ENCODE results near the gene ARHGEF33. TPM values are rescaled to one million over a fixed set of nuclear protein-coding genes. Genes with fewer than 3 reads are reported as not detected.

The ARHGEF33 gene
- polyA plus RNA-seq, 1 of the 3 experiments (the other 2 are of a cell fraction), result 0.25 TPM

GRCh38 chr2:38863061-38863695 is 26.5 kb upstream of the ARHGEF33 start (continued):
- TF ChIP-seq IRF3 (IDR thresholded peaks at IDR 0.05; ENCODE audit: low read depth, low read length), result no peak
- TF ChIP-seq FOSL2 (IDR thresholded peaks at IDR 0.05; ENCODE audit: borderline replicate concordance, low read depth), result no peak

- TF ChIP-seq ZBTB33 (IDR thresholded peaks at IDR 0.05; ENCODE audit: borderline replicate concordance, low read depth), result no peak
- no peak for TF ChIP-seq USF2 (IDR thresholded peaks at IDR 0.05; ENCODE audit: borderline replicate concordance, low read depth, low read length)
- TF ChIP-seq TAF1 (IDR thresholded peaks at IDR 0.05; ENCODE audit: borderline replicate concordance, low read depth, low read length), result no peak
- no peak for TF ChIP-seq RAD21 (IDR thresholded peaks at IDR 0.05; ENCODE audit: low read length)
- TF ChIP-seq MXI1 (IDR thresholded peaks at IDR 0.05; ENCODE audit: low read depth, low read length), result no peak
- TF ChIP-seq FOXM1 (IDR thresholded peaks at IDR 0.05; ENCODE audit: low read depth), result no peak
- no peak for TF ChIP-seq NRF1 (IDR thresholded peaks at IDR 0.05; ENCODE audit: low read depth, low read length)
- no peak for TF ChIP-seq CHD2 (IDR thresholded peaks at IDR 0.05; ENCODE audit: low read length, partially characterized antibody)
- no peak for TF ChIP-seq TCF12 (IDR thresholded peaks at IDR 0.05)
- no peak for TF ChIP-seq NFIC (IDR thresholded peaks at IDR 0.05; ENCODE audit: borderline replicate concordance)
- TF ChIP-seq REST (IDR thresholded peaks at IDR 0.05; ENCODE audit: low read depth, low read length), result no peak
- no peak for TF ChIP-seq GATA2 (CRISPR knock-in tag; IDR thresholded peaks at IDR 0.05)
- TF ChIP-seq RXRA (IDR thresholded peaks at IDR 0.05; ENCODE audit: borderline replicate concordance, low read depth), result no peak
- no peak for TF ChIP-seq PBX3 (IDR thresholded peaks at IDR 0.05)
- no peak for TF ChIP-seq SMC3 (IDR thresholded peaks at IDR 0.05; ENCODE audit: low read depth, low read length)
- TF ChIP-seq EZH2phosphoT487 (IDR thresholded peaks at IDR 0.05; ENCODE audit: borderline replicate concordance, low read depth), result no peak
- no peak for TF ChIP-seq MAX (IDR thresholded peaks at IDR 0.05; ENCODE audit: low read depth)
- no peak for TF ChIP-seq MEF2A (IDR thresholded peaks at IDR 0.05; ENCODE audit: borderline replicate concordance, low read depth)
- Histone ChIP-seq H3K27ac (ENCODE audit: low read depth in 2 of 2, low read length in 1 of 2) (no peak overlapping the region), H3K4me2 (no peak overlapping the region), H3F3A (replicated peaks; ENCODE audit: insufficient read depth) (no peaks in the 10 kb centered on the region), H3K79me2 (ENCODE audit: insufficient read depth) (peaks cover 16% of the 10 kb centered on the region), H3K9me3 (peaks cover under 1% of the 10 kb centered on the region; the same call in 1 of the 2 replicates), H3K36me3 (replicated peaks in 1 of 2; ENCODE audit: control insufficient read depth in 1 of 2, insufficient read depth in 2 of 2, low read length in 1 of 2) (peaks cover 18 to 36% of the 10 kb centered on the region in 2 experiments), H4K20me1 (ENCODE audit: insufficient read depth) (no peaks in the 10 kb centered on the region), H2AFZ (ENCODE audit: low read depth) (no peak overlapping the region), H3K9me2 (no peaks in the 10 kb centered on the region), H3K27me3 (ENCODE audit: insufficient read depth) (no peaks in the 10 kb centered on the region), H3K9ac (no peak overlapping the region), H3K4me1 (ENCODE audit: control insufficient read depth in 1 of 2, insufficient read depth in 2 of 2, low read depth in 1 of 2, low read length in 1 of 2) (no peaks in the 10 kb centered on the region), H3K4me3 (ENCODE audit: low read depth in 2 of 2, low read length in 1 of 2) (no peak overlapping the region)
- ChIA-PET CTCF (no interaction called here), POLR2A (no interaction called here)
- 98% methylated on average over 3 of the region's 3 CpGs for WGBS (ENCODE audit: low lambda C conversion rate)
- DNase-seq, result no peak
Measured at GRCh38 chr2:38866773-38867443, 22.8 kb upstream of the ARHGEF33 start.

Data from SK-N-SH (cell line).